NCI-H510A treated with DMSO at 0.1 percent for 48 hours (cell line): Measurements from ENCODE around the gene SNX18.
"Not testable (repeated sequence)": the region's sequence is repeated elsewhere in the genome, so short reads cannot be mapped to it uniquely, and the experiment has no call there.

Source experiments
- DNase-seq: peaks from one replicate; lab custom pipeline; 2025; lab: John Stamatoyannopoulos, UW

Gene SNX18

GRCh38 chr5:54518818-54519508 lies 1.4 kb downstream of the SNX18 start:
- DNase-seq, result no peak

DNA sequence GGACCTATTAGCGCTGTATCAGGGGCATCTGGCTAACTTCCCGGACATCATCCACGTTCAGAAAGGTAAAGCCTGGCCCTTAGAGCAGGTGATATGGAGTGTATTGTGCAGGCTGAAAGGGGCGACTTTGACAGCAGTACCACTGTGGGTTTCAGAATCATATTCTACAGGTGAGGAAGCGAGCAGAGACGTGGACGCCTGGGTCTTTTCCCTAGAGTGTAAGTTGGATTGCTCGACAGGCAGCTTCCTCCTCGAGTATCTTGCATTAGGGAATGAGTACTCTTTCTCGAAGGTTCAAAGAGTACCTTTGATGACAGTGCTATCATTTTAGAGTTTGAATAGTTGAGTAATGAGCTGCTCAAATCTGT lies 1.9 kb downstream of the SNX18 start:
- no peak for DNase-seq

DNA sequence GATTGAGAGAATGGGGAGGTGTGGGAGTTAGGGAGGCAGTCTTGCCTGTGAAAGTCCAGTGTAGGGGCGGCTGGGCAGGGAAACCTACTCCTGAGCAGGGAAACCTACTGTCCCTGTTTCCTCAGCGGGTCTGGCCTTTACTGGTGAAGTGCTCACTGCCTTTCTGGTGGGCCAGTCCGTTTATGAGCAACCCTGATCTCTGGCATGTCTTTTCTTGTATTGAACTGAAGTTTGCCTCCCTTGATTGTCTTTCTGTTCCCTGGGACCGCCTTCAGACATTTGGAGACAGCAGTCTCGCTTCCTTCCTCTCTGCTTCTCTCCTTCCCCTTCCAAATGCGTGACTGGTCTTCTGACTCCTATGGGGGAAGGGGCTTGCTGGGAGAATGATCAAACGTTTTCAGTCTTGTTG lies 2.9 kb downstream of the SNX18 start:
- DNase-seq, result no peak

GRCh38 chr5:54520940-54521339 lies 3.4 kb downstream of the SNX18 start:
- DNase-seq, result no peak

- no peak for DNase-seq
Measured at GRCh38 chr5:54521856-54522479, 4.4 kb downstream of the SNX18 start.

GRCh38 chr5:54523534-54523933 lies 6.0 kb downstream of the SNX18 start:
- DNase-seq, result no peak

GRCh38 chr5:54524082-54524481 lies 6.5 kb downstream of the SNX18 start:
- DNase-seq, result no peak

- no peak for DNase-seq
Measured at GRCh38 chr5:54524704-54525103, 7.1 kb downstream of the SNX18 start.

- no peak for DNase-seq
Measured at GRCh38 chr5:54525261-54525660, 7.7 kb downstream of the SNX18 start.

GRCh38 chr5:54525692-54526091 lies 8.1 kb downstream of the SNX18 start:
- no peak for DNase-seq

- DNase-seq, result no peak
Measured at GRCh38 chr5:54526604-54527288, 9.2 kb downstream of the SNX18 start.

- DNase-seq, result no peak
Measured at GRCh38 chr5:54528633-54529209, 11.2 kb downstream of the SNX18 start.

- no peak for DNase-seq
Measured at GRCh38 chr5:54529565-54529964, 12.0 kb downstream of the SNX18 start.

DNA sequence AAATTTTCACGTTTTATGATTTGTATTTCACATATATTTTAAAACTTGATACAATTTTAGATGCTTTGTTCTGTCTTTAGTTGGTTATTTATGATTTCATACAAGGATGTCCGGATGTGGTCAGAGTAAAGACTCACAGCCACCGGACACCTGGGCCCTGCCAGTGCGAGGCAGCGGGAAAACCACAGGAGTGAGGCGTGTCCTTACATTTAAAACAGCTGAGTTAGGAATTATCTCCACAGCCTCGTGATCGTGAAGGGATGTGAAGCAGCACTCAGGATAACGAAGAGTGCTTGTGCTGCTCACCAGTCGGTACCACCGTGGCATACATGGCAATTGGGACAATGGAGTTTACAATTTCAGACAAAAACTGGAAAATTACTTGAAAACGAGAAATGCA lies 14.0 kb downstream of the SNX18 start:
- DNase-seq, result no peak

GRCh38 chr5:54533541-54534190 lies 16.1 kb downstream of the SNX18 start:
- no peak for DNase-seq

DNA sequence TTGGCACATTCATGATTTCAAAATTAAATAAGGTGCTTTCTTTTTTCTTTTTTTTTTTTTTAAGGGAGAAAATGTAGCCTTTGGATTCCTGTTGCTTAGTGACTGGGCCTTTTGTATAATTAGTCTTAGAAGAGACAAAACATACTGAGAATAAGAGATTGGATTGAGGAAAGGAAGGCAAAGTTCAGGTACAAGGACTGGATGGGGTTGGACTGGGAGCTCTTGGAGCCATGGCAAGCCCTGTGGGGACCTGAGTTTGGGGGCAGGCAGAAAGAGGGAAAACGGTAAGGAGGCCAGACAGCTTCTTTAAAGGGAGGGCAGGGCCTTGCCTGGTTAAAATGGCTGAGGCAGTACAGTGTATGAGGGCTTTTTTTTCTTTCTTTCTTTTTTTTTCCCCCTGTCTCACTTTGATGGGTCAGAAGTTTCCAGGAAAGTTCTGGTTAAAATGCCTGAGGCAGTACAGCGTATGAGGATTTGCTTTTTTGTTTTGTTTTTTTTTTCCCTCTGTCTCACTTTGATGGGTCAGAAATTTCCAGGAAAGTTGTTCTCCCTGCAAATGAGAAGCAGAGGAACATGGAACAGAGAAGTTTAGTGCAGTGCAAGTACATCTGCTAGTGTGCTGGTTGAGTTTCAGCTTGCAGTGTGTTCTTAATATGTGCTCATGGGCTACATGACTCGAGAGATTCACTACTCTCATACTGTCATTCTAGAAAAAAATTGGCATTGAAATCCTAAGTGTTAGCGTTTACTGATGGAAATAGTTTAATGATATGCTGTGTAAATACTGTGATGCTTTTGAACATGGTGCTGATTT lies 16.8 kb downstream of the SNX18 start:
- no peak for DNase-seq

GRCh38 chr5:54535149-54535844 lies 17.7 kb downstream of the SNX18 start:
- DNase-seq, result no peak

DNA sequence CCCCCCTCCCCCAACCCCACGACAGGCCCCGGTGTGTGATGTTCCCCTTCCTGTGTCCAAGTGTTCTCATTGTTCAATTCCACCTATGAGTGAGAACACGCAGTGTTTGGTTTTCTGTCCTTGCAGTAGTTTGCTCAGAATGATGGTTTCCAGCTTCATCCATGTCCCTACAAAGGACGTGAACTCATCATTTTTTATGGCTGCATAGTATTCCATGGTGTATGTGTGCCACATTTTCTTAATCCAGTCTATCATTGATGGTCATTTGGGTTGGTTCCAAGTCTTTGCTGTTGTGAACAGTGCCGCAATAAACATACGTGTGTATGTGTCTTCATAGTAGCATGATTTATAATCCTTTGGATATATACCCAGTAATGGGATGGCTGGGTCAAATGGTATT lies 18.8 kb downstream of the SNX18 start:
- not testable (repeated sequence) for DNase-seq

DNA sequence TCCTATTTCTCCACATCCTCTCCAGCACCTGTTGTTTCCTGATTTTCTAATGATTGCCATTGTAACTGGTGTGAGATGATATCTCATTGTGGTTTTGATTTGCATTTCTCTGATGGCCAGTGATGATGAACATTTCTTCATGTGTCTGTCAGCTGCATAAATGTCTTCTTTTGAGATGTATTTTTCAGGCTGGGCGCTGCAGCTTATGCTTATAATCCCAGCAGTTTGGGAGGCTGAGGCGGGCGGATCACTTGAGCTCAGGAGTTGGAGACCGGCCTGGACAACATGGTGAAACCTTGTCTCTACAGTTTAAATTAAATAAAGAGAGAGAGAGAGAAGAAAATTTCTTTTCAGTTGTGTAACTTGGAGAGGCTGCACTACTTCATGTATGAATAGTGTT lies 19.3 kb downstream of the SNX18 start:
- not testable (repeated sequence) for DNase-seq

DNA sequence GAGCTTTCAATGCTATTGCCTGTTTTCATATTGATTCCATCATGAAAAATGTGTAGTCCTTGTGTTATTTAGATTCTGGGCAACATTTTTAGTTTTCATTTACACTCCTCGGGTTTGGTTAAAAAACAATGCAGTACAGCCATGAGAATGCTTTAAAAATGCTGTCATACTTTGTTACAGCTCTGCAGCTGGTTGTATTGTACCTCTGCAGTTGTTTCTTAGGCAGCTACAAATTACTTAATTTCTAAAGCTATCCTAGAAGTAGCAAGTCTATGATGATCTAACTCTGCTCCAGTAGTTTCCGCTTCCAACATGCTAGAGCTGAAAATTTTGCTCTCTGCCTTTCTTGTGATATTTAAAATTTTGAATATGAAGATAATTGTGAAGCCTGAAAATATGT lies 20.2 kb downstream of the SNX18 start:
- DNase-seq, result no peak

- no peak for DNase-seq
Measured at GRCh38 chr5:54538156-54538555, 20.6 kb downstream of the SNX18 start.
